GM12873 (cell line): ENCODE measurements around the gene HBM.

Source experiments
- TF ChIP-seq, protein P1 (sequence below): IDR thresholded peaks from 2 replicates; pipeline ENCODE4 v1.5.1; 2012; ENCODE audit warnings: low read depth, mild to moderate bottlenecking, moderate library complexity, low read length, control low read depth; ENCODE audit not compliant: insufficient read depth; ENCODE audit errors: missing control alignments

The HBM gene

DNA sequence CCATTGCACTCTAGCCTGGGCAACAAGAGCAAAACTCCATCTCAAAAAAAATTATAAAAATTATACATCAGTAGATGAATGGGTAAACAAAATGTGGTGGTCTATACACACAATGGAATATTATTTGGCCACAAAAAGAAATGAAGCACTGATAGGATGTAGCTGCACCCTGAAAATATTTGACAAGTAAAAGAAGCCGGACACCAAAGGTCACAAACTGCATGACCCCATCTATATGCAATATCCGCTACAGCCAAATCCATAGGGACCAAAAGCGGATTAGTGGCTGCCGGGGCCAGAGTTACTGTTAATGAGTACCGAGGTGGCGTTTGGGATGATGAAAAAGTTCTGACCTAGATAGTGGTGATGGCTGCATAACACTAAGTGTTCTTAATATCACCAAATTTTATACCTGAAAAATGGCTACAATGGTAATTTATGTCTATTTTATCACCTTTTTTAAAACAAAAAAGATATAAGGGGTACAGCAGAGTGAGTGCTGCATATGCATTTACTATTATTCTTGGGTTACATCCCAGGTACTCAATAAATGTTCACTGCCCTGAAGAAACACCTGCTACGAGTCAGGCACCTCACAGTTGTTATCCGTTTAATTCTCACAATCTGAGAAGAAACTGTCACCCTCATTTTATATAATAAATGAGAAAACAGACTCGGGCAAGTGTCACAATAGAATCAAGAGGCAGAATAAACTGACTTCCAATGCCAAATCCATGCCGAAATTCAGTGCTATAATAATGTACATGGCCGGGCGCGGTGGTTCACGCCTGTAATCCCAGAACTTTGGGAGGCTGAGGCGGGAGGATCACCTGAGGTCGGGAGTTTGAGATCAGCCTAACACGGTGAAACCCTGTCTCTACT is 13.7 kb downstream of the HBM start:
- TF ChIP-seq, protein P1, sequence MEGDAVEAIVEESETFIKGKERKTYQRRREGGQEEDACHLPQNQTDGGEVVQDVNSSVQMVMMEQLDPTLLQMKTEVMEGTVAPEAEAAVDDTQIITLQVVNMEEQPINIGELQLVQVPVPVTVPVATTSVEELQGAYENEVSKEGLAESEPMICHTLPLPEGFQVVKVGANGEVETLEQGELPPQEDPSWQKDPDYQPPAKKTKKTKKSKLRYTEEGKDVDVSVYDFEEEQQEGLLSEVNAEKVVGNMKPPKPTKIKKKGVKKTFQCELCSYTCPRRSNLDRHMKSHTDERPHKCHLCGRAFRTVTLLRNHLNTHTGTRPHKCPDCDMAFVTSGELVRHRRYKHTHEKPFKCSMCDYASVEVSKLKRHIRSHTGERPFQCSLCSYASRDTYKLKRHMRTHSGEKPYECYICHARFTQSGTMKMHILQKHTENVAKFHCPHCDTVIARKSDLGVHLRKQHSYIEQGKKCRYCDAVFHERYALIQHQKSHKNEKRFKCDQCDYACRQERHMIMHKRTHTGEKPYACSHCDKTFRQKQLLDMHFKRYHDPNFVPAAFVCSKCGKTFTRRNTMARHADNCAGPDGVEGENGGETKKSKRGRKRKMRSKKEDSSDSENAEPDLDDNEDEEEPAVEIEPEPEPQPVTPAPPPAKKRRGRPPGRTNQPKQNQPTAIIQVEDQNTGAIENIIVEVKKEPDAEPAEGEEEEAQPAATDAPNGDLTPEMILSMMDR: no peak

DNA sequence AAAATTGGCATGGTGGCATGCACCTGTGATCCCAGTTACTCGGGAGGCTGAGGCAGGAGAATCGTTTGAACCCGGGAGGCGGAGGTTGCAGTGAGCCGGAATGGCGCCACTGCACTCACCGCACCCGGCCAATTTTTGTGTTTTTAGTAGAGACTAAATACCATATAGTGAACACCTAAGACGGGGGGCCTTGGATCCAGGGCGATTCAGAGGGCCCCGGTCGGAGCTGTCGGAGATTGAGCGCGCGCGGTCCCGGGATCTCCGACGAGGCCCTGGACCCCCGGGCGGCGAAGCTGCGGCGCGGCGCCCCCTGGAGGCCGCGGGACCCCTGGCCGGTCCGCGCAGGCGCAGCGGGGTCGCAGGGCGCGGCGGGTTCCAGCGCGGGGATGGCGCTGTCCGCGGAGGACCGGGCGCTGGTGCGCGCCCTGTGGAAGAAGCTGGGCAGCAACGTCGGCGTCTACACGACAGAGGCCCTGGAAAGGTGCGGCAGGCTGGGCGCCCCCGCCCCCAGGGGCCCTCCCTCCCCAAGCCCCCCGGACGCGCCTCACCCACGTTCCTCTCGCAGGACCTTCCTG is 14.4 kb downstream of the HBM start, which contains the start of gene HBQ1:
Gene HBQ1, plus strand, starts transcription at position 359 of the 575 bp plus-strand sequence. Its CDS starts 28 bp downstream, at position 387.
- TF ChIP-seq, protein P1: peak; percentile 23

DNA sequence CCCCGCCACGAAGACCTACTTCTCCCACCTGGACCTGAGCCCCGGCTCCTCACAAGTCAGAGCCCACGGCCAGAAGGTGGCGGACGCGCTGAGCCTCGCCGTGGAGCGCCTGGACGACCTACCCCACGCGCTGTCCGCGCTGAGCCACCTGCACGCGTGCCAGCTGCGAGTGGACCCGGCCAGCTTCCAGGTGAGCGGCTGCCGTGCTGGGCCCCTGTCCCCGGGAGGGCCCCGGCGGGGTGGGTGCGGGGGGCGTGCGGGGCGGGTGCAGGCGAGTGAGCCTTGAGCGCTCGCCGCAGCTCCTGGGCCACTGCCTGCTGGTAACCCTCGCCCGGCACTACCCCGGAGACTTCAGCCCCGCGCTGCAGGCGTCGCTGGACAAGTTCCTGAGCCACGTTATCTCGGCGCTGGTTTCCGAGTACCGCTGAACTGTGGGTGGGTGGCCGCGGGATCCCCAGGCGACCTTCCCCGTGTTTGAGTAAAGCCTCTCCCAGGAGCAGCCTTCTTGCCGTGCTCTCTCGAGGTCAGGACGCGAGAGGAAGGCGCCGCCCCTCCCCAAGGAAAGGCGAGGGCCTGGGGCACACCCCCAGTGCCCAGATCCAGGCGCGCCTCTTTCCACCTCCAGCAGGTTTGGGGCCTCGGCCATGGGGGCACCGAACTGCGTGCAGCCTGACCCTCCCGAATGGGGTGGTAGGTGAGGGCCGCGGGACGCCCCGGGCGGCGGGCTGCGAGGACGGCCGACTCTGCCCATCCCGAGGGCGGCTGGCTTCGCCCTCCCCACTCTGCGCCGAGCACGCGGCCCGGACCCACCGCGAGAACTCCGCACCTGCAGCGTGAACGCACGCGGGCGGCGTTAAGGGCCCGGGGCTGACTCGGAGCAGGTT is 15.1 kb downstream of the HBM start:
- TF ChIP-seq, protein P1: no peak

DNA sequence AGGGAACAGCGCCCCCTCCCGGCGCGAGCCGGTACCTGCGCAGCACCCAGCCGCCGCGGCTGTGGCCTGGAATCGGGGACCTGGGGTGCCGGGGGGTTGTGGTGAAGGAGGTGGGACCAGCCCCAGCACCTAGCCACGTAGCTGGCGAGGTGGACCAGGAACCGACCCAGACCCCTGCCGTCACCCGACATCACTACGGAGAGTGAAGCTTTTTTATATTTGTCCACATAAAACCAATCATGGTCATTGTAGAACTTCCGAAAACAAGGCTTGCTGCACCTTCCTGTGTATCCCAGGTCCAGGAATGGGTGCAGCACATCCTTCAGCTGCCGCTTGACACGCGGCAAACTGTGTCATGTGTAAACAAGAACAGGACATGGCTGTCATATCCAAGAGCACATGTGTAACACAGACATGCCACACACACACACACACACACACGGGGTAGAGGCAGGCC is 15.8 kb downstream of the HBM start:
- TF ChIP-seq, protein P1: peak; percentile 92

DNA sequence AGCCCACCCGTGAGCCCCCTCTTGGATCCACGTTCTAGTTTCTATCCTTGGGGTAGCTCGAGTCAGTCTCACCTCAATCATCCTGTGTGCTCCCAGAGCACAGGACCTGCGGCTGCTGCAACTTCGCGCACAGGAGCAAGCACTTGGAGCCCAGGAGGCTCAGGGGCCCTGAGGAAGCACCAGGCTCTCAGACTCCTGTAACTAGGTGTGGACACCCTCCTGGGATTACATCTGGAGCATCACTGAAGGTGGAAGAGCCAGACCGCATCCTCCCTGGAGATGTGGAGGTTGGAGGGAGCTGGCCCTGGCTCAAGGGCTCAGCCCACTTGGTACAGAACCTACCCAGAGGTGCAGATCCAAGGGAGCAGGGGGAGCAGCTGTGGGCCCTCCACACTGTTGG is 17.2 kb downstream of the HBM start:
- TF ChIP-seq, protein P1: no peak

DNA sequence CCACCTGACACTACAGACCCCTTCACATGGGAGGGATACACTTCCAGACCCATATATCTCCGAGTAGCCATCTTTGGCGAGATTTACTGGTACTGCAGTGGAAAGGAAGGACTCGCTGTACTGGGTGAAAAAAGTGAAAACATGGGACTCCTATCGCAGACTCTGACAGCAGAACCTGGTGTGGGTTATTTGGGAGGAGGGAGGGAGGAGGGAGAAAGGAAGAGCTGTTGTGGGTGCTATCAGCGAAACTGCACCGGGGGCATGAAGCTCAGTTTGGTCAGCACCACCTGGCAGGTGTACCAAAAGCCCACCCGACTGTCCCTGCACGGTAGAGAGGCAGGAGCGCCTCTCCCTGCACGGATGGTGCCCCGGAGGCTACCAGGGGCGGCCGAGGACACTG is 19.4 kb downstream of the HBM start:
- TF ChIP-seq, protein P1: no peak

DNA sequence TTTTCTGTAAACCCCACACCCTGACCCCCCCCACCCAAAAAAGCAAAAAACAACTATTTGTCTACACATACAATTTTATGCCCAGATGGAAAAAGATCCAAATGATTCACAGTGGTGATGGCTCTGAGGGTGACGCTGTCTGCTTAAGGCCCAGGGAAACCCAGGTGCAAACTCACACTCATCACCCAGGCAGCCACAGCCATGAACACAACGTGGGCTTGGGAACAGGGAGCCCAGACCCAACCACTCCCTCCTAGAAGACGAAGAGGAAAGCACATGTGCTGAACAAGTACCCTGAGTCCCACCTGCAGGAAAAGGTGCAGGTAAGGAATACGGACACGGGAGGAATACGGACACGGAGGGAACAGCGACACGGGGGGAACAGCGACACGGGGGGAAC is 19.9 kb downstream of the HBM start:
- TF ChIP-seq, protein P1: no peak
